ENCODE results near the gene NPEPL1.

NPEPL1 gene

GRCh38 chr20:58657986-58658385, 34.6 kb upstream of the NPEPL1 start:
- no peak overlapping the region for H3K4me3 ChIP-seq (ENCODE audit: low read depth, low read length)

GRCh38 chr20:58658760-58659159, 33.8 kb upstream of the NPEPL1 start:
- no peak overlapping the region for H3K4me3 ChIP-seq (ENCODE audit: low read depth, low read length)

- H3K4me3 ChIP-seq (ENCODE audit: low read depth, low read length): no peak overlapping the region
Measured at GRCh38 chr20:58659841-58660240, 32.8 kb upstream of the NPEPL1 start.

GRCh38 chr20:58660855-58661597, 31.6 kb upstream of the NPEPL1 start:
- H3K4me3 ChIP-seq (ENCODE audit: low read depth, low read length): no peak overlapping the region

- H3K4me3 ChIP-seq (ENCODE audit: low read depth, low read length): no peak overlapping the region
Measured at GRCh38 chr20:58661598-58662473, 30.8 kb upstream of the NPEPL1 start.

GRCh38 chr20:58664331-58664730, 28.3 kb upstream of the NPEPL1 start:
- no peak overlapping the region for H3K4me3 ChIP-seq (ENCODE audit: low read depth, low read length)

GRCh38 chr20:58664883-58665282, 27.7 kb upstream of the NPEPL1 start:
- no peak overlapping the region for H3K4me3 ChIP-seq (ENCODE audit: low read depth, low read length)

GRCh38 chr20:58665606-58666005, 27.0 kb upstream of the NPEPL1 start:
- no peak overlapping the region for H3K4me3 ChIP-seq (ENCODE audit: low read depth, low read length)

- no peak overlapping the region for H3K4me3 ChIP-seq (ENCODE audit: low read depth, low read length)
Measured at GRCh38 chr20:58666702-58667101, 25.9 kb upstream of the NPEPL1 start.

- H3K4me3 ChIP-seq (ENCODE audit: low read depth, low read length): no peak overlapping the region
Measured at GRCh38 chr20:58667975-58668374, 24.6 kb upstream of the NPEPL1 start.

GRCh38 chr20:58668901-58669286, 23.7 kb upstream of the NPEPL1 start:
- H3K4me3 ChIP-seq (ENCODE audit: low read depth, low read length): no peak overlapping the region

- H3K4me3 ChIP-seq (ENCODE audit: low read depth, low read length): no peak overlapping the region
Measured at GRCh38 chr20:58669287-58670006, 23.2 kb upstream of the NPEPL1 start.

- H3K4me3 ChIP-seq (ENCODE audit: low read depth, low read length): no peak overlapping the region
Measured at GRCh38 chr20:58670102-58670501, 22.5 kb upstream of the NPEPL1 start.

GRCh38 chr20:58670659-58671058, 21.9 kb upstream of the NPEPL1 start:
- H3K4me3 ChIP-seq (ENCODE audit: low read depth, low read length): no peak overlapping the region

GRCh38 chr20:58673119-58673518, 19.5 kb upstream of the NPEPL1 start:
- no peak overlapping the region for H3K4me3 ChIP-seq (ENCODE audit: low read depth, low read length)

- H3K4me3 ChIP-seq (ENCODE audit: low read depth, low read length): no peak overlapping the region
Measured at GRCh38 chr20:58675146-58675584, 17.4 kb upstream of the NPEPL1 start.

GRCh38 chr20:58675641-58676040, 17.0 kb upstream of the NPEPL1 start:
- H3K4me3 ChIP-seq (ENCODE audit: low read depth, low read length): no peak overlapping the region

- H3K4me3 ChIP-seq (ENCODE audit: low read depth, low read length): no peak overlapping the region
Measured at GRCh38 chr20:58676161-58676560, 16.4 kb upstream of the NPEPL1 start.

- no peak overlapping the region for H3K4me3 ChIP-seq (ENCODE audit: low read depth, low read length)
Measured at GRCh38 chr20:58677079-58677604, 15.5 kb upstream of the NPEPL1 start.

- H3K4me3 ChIP-seq (ENCODE audit: low read depth, low read length): no peak overlapping the region
Measured at GRCh38 chr20:58677808-58678207, 14.8 kb upstream of the NPEPL1 start.

- no peak overlapping the region for H3K4me3 ChIP-seq (ENCODE audit: low read depth, low read length)
Measured at GRCh38 chr20:58678806-58679205, 13.8 kb upstream of the NPEPL1 start.

Data from iPS-11a (cell line).